IMR-90 (cell line): ENCODE measurements around the gene MLX. TPM values are rescaled to one million over a fixed set of nuclear protein-coding genes. Genes with fewer than 3 reads are reported as not detected.

Source experiments
- ATAC-seq: fragments of 200-7000 bp; cut with Tn5 transposase; 2 replicates; pipeline ENCODE4 v1.9.1; 2020; ENCODE audit warnings: low read depth, mild to moderate bottlenecking, moderate library complexity
- BruUV-seq: library from RNA; stranded (reverse); fragments of 400-500 nt; replicated peaks from 2 replicates; lab custom pipeline; 2021; lab: Mats Ljungman, UMichigan
- CTCF ChIA-PET: fragments of 300-600 bp; formaldehyde crosslinking; extraction: SDS; loops from one replicate; lab custom pipeline; 2021; ENCODE audit warnings: antibody characterized with exemption; lab: Yijun Ruan, JAX
- POLR2A ChIA-PET: fragments of 300-600 bp; sonication (Branson Sonifier 250); formaldehyde crosslinking; loops from one replicate; lab custom pipeline; 2022; ENCODE audit warnings: antibody characterized with exemption; ENCODE audit not compliant: unreplicated experiment; lab: Charles Lee
- DNase-seq: peaks from one replicate; pipeline ENCODE4 v3.0.0; 2013
- H2AFZ ChIP-seq: replicated peaks from 2 replicates; pipeline ENCODE3; 2013; ENCODE audit warnings: low read length, mild to moderate bottlenecking; ENCODE audit not compliant: poor library complexity
- H2AK5ac ChIP-seq: 2 replicates; pipeline ENCODE4 v1.6.1; 2013; ENCODE audit warnings: low read depth, low read length, inconsistent platforms
- H2AK9ac ChIP-seq: replicated peaks from 2 replicates; pipeline ENCODE3; 2013; ENCODE audit warnings: mild to moderate bottlenecking, low read depth, low read length, moderate library complexity; ENCODE audit not compliant: poor library complexity
- H2BK120ac ChIP-seq: 2 replicates; pipeline ENCODE4 v1.6.1; 2013; ENCODE audit warnings: low read depth, low read length, inconsistent platforms
- H2BK15ac ChIP-seq: 3 replicates; pipeline ENCODE4 v1.6.1; 2013; ENCODE audit warnings: low read depth, low read length, inconsistent platforms
- H2BK20ac ChIP-seq: 2 replicates; pipeline ENCODE4 v1.6.1; 2013; ENCODE audit warnings: low read depth, mild to moderate bottlenecking, inconsistent platforms, low read length, moderate library complexity
- H2BK5ac ChIP-seq: 2 replicates; pipeline ENCODE4 v1.6.1; 2013; ENCODE audit warnings: mild to moderate bottlenecking, low read depth, low read length, inconsistent platforms; ENCODE audit not compliant: poor library complexity, severe bottlenecking
- H3K14ac ChIP-seq: replicated peaks from 2 replicates; pipeline ENCODE4 v1.6.1; 2013; ENCODE audit warnings: low read depth, low read length, inconsistent platforms
- H3K18ac ChIP-seq: 2 replicates; pipeline ENCODE4 v1.6.1; 2013; ENCODE audit warnings: low read depth, low read length, control low read depth
- H3K23ac ChIP-seq: 2 replicates; pipeline ENCODE4 v1.6.1; 2013; ENCODE audit warnings: low read depth, low read length, inconsistent platforms
- H3K27ac ChIP-seq: 2 replicates; pipeline ENCODE4 v1.5.1; 2013; ENCODE audit warnings: mild to moderate bottlenecking, control low read depth, low read length; ENCODE audit not compliant: insufficient read depth
- H3K27me3 ChIP-seq: 2 replicates; pipeline ENCODE4 v1.6.1; 2013; ENCODE audit warnings: low read length; ENCODE audit not compliant: control insufficient read depth, insufficient read depth
- H3K36me3 ChIP-seq: 2 replicates; pipeline ENCODE4 v1.6.1; 2013; ENCODE audit warnings: low read length, mixed read lengths; ENCODE audit not compliant: control insufficient read depth, insufficient read depth
- H3K4ac ChIP-seq: 2 replicates; pipeline ENCODE4 v1.6.1; 2013; ENCODE audit warnings: low read depth, low read length, inconsistent platforms
- H3K4me1 ChIP-seq: 2 replicates; pipeline ENCODE4 v1.6.1; 2013; ENCODE audit warnings: low read length, mixed read lengths; ENCODE audit not compliant: control insufficient read depth, insufficient read depth
- H3K4me2 ChIP-seq: 2 replicates; pipeline ENCODE4 v1.6.1; 2013; ENCODE audit warnings: low read depth, mild to moderate bottlenecking, control low read depth, low read length, moderate library complexity
- H3K4me3 ChIP-seq: 2 replicates; pipeline ENCODE4 v1.5.1; 2013; ENCODE audit warnings: low read depth, mild to moderate bottlenecking, control low read depth, low read length, moderate library complexity; ENCODE audit not compliant: insufficient read depth
- H3K56ac ChIP-seq: 2 replicates; pipeline ENCODE4 v1.6.1; 2013; ENCODE audit warnings: low read length, inconsistent platforms; ENCODE audit not compliant: insufficient read depth; ENCODE audit errors: extremely low read depth
- H3K79me1 ChIP-seq, 2 experiments: 2 replicates each; pipeline ENCODE4 v1.6.1; 2013; ENCODE audit warnings: low read length in 2 of 2, inconsistent platforms in 1 of 2, low read depth in 1 of 2
- H3K9ac ChIP-seq: 2 replicates; pipeline ENCODE4 v1.6.1; 2013; ENCODE audit warnings: low read depth, low read length, control low read depth
- H3K9me1 ChIP-seq: 2 replicates; pipeline ENCODE4 v1.6.1; 2013; ENCODE audit warnings: low read length, inconsistent platforms; ENCODE audit not compliant: insufficient read depth
- H3K9me3 ChIP-seq: 2 replicates; pipeline ENCODE4 v1.6.1; 2013; ENCODE audit warnings: low read length; ENCODE audit not compliant: control insufficient read depth, insufficient read depth
- H4K20me1 ChIP-seq: 2 replicates; pipeline ENCODE4 v1.6.1; 2013; ENCODE audit warnings: low read length, inconsistent platforms; ENCODE audit not compliant: insufficient read depth
- H4K5ac ChIP-seq: 2 replicates; pipeline ENCODE4 v1.6.1; 2013; ENCODE audit warnings: mild to moderate bottlenecking, low read depth, low read length, control low read depth
- H4K8ac ChIP-seq, 2 experiments: 2 replicates each; pipeline ENCODE4 v1.6.1; 2013; ENCODE audit warnings: low read depth in 2 of 2, low read length in 2 of 2, control low read depth in 1 of 2, inconsistent platforms in 1 of 2
- H4K91ac ChIP-seq: 2 replicates; pipeline ENCODE4 v1.6.1; 2013; ENCODE audit warnings: low read depth, low read length, inconsistent platforms; ENCODE audit not compliant: insufficient read depth
- CHD1 ChIP-seq: IDR thresholded peaks from 2 replicates; pipeline ENCODE4 v1.6.1; 2012; ENCODE audit warnings: low read depth, low read length, improper control_type of control experiment
- CTCF ChIP-seq: conservative IDR thresholded peaks from 2 replicates; pipeline ENCODE4 v1.5.1; 2012; ENCODE audit warnings: mild to moderate bottlenecking, low read depth, low read length, improper control_type of control experiment
- ELK1 ChIP-seq: fragments of 150-350 bp; IDR thresholded peaks from 2 replicates; pipeline ENCODE4 v1.6.1; 2016; ENCODE audit warnings: low read depth, mild to moderate bottlenecking, low read length, moderate library complexity, borderline replicate concordance
- MXI1 ChIP-seq: IDR thresholded peaks from 2 replicates; pipeline ENCODE4 v1.6.1; 2012; ENCODE audit warnings: low read depth, mild to moderate bottlenecking, low read length, moderate library complexity, borderline replicate concordance
- NFE2L2 ChIP-seq: fragments of 150-350 bp; IDR thresholded peaks from 2 replicates; pipeline ENCODE4 v1.6.1; 2016; ENCODE audit warnings: low read depth, mild to moderate bottlenecking, low read length
- POLR2A ChIP-seq: IDR thresholded peaks from 2 replicates; pipeline ENCODE4 v1.6.1; 2012; ENCODE audit warnings: mild to moderate bottlenecking, low read depth, low read length
- RAD21 ChIP-seq: IDR thresholded peaks from 2 replicates; pipeline ENCODE4 v1.6.1; 2012; ENCODE audit warnings: low read length, improper control_type of control experiment
- RFX5 ChIP-seq: IDR thresholded peaks from 2 replicates; pipeline ENCODE4 v1.8.0; 2012; ENCODE audit warnings: low read depth, mild to moderate bottlenecking, low read length, moderate library complexity
- SMC3 ChIP-seq: fragments of 150-350 bp; IDR thresholded peaks from 2 replicates; pipeline ENCODE4 v1.6.1; 2016; ENCODE audit warnings: low read depth, mild to moderate bottlenecking, antibody characterized with exemption, low read length, moderate library complexity
- USF2 ChIP-seq: fragments of 150-350 bp; IDR thresholded peaks from 2 replicates; pipeline ENCODE4 v1.6.1; 2017; ENCODE audit warnings: mild to moderate bottlenecking, antibody characterized with exemption, low read length, low read depth
- WGBS, 2 experiments: methylation state at CpG; one replicate each; pipeline versions ENCODE4 v1.1.5 to v1.1.7; 2013; ENCODE audit warnings: missing lambda C conversion rate in 2 of 2; ENCODE audit not compliant: insufficient read length in 1 of 2; ENCODE audit errors: extremely low coverage in 2 of 2; 5-methylcytosine and 5-hydroxymethylcytosine counted together
- dilution Hi-C: fragments of 300-500 bp; cut with HindIII; formaldehyde crosslinking; loops from one replicate; pipeline ENCODE4 v1.14.3; 2018; ENCODE audit warnings: low sequenced_read_pairs; ENCODE audit not compliant: unreplicated experiment
- in situ Hi-C: fragments of 300-500 bp; cut with MboI; formaldehyde crosslinking; loops from 3 replicates; pipeline ENCODE4 v1.14.3; 2019; ENCODE audit warnings: low sequenced_read_pairs, inconsistent platforms, mixed read lengths
- intact Hi-C: fragments of 100-400 bp; cut with micrococcal nuclease; formaldehyde crosslinking; loops from 2 replicates; pipeline ENCODE4 v1.10.0; 2022
- polyA plus RNA-seq, 3 experiments: library from polyadenylated mRNA; depleted of rRNA; stranded (reverse); fragments of >200 nt; gene quantifications; 2 replicates each; pipeline ENCODE4 v1.2.3, GENCODE V29; 2012; ENCODE audit warnings: low replicate concordance in 1 of 3
- total RNA-seq: library from RNA; depleted of rRNA; stranded (reverse); fragments of >200 nt; gene quantifications from 2 replicates; pipeline ENCODE4 v1.2.3, GENCODE V29; 2012

Gene MLX
- total and polyA plus RNA-seq, 2 of the 4 experiments (the other 2 are of a cell fraction): 37.8 to 45.6 TPM

GRCh38 chr17:42529061-42529460 is 37.8 kb upstream of the MLX start:
- no peak for DNase-seq
- CTCF ChIA-PET: no interaction called here
- Histone ChIP-seq H2AK5ac (peak overlapping the region; percentile 49), H3K9ac (no peak overlapping the region), H3K18ac (no peak overlapping the region), H4K8ac (no peak overlapping the region), H2BK120ac (no peak overlapping the region; the same call in 1 of the 2 replicates), H4K5ac (no peak overlapping the region), H3K4me3 (no peak overlapping the region), H2AK9ac (no peak overlapping the region), H3K9me3 (no peaks in the 10 kb centered on the region), H3K36me3 (no peaks in the 10 kb centered on the region), H3K4me1 (peaks cover 21% of the 10 kb centered on the region), H3K27me3 (no peaks in the 10 kb centered on the region), H3K56ac (no peak overlapping the region), H4K20me1 (no peaks in the 10 kb centered on the region), H3K23ac (no peak overlapping the region), H3K9me1 (peaks cover 14% of the 10 kb centered on the region; the same call in 1 of the 2 replicates), H2BK20ac (no peak overlapping the region), H2AFZ (no peak overlapping the region), H3K27ac (no peak overlapping the region), H3K4me2 (no peak overlapping the region), H4K91ac (no peak overlapping the region), H2BK5ac (no peak overlapping the region), H3K79me1 (peaks cover 0 to 9% of the 10 kb centered on the region in 2 experiments; a peak in 2 of 4 replicates), H2BK15ac (no peak overlapping the region; the same call in 2 of the 3 replicates), H3K4ac (0 out of 2 replicates have a peak overlapping the region, but pooled peaks have one; percentile 29), H3K14ac (no peak overlapping the region)
- intact Hi-C loops: loop anchor here (5.0 to 10.0 kb wide), 3 partner anchors 307 to 567 kb away; no protein-coding TSS in a partner anchor
- no TSS peak for BruUV-seq
- POLR2A ChIA-PET: no interaction called here
- dilution Hi-C loops: no loop called here
- in situ Hi-C loops: loop anchor here (5.0 to 10.0 kb wide), 2 partner anchors 102 to 304 kb away; no protein-coding TSS in a partner anchor
- no peak for TF ChIP-seq MXI1
- TF ChIP-seq RFX5: no peak
- no peak for TF ChIP-seq RAD21
- TF ChIP-seq CHD1: no peak
- TF ChIP-seq NFE2L2: no peak
- TF ChIP-seq ELK1: no peak
- TF ChIP-seq POLR2A: no peak
- TF ChIP-seq SMC3: no peak
- TF ChIP-seq CTCF: no peak
- no peak for TF ChIP-seq USF2
- no peak for ATAC-seq
- 75% methylated on average over 2 of the region's 3 CpGs; no CpG with 5 or more reads in 1 of the 2 experiments for WGBS, 2 experiments
